Measurements from ENCODE around the gene CPXM2. TPM values are rescaled to one million over a fixed set of nuclear protein-coding genes. Genes with fewer than 3 reads are reported as not detected.

The CPXM2 gene
- total RNA-seq, 1 experiment from 2014 or later = not detected

- CTCF ChIA-PET = no interaction called here
- in situ Hi-C loops (cut with HindIII; ENCODE audit: low pct_unique_long_range_greater_than_20kb, low sequenced_read_pairs) (no loop called here), intact Hi-C loops (cut with micrococcal nuclease; ENCODE audit: unreplicated experiment) (no loop called here)
- DNase-seq (ENCODE audit: low read depth, low spot score) (no peak), ATAC-seq (no peak)
- POLR2A ChIA-PET = no interaction called here
- Histone ChIP-seq H3K9me3 (ENCODE audit: control insufficient read depth, insufficient read depth, low read depth, low read length) (no peaks in the 10 kb centered on the region), H3K4me1 (ENCODE audit: control insufficient read depth, insufficient read depth, low read length) (no peaks in the 10 kb centered on the region), H3K36me3 (ENCODE audit: control insufficient read depth, insufficient read depth, low read length) (no peaks in the 10 kb centered on the region), H3K27me3 (ENCODE audit: control insufficient read depth, insufficient read depth, low read length) (peaks cover 10% of the 10 kb centered on the region), H3K27ac (ENCODE audit: low read length) (no peak overlapping the region), H3K4me3 (ENCODE audit: low read depth in 2 of 2, low read length in 2 of 2) (no peak overlapping the region)
- BruUV-seq (replicated peaks) = no TSS peak
- no peak for TF ChIP-seq POLR2AphosphoS5 (IDR thresholded peaks at IDR 0.05; ENCODE audit: low read depth, low read length)
- no peak for TF ChIP-seq SIN3A (IDR thresholded peaks at IDR 0.05; ENCODE audit: borderline replicate concordance, insufficient read depth, low read depth, low read length)
- TF ChIP-seq CTCF (IDR thresholded peaks at IDR 0.05) = no peak
- TF ChIP-seq REST (IDR thresholded peaks at IDR 0.05; ENCODE audit: insufficient read depth in 1 of 2, low read depth in 2 of 2, low read length in 1 of 2) = no peak
- TF ChIP-seq TCF7L2 (IDR thresholded peaks at IDR 0.05; ENCODE audit: low read depth, low read length) = no peak
These were observed 22.2 kb upstream of the CPXM2 start for GRCh38 chr10:123913688-123914268.

GRCh38 chr10:123912871-123913270, 21.3 kb upstream of the CPXM2 start:
- POLR2A ChIA-PET = no interaction called here
- ATAC-seq (no peak), DNase-seq (ENCODE audit: low read depth, low spot score) (no peak)
- BruUV-seq (replicated peaks) = no TSS peak
- in situ Hi-C loops (cut with HindIII; ENCODE audit: low pct_unique_long_range_greater_than_20kb, low sequenced_read_pairs) (no loop called here), intact Hi-C loops (cut with micrococcal nuclease; ENCODE audit: unreplicated experiment) (no loop called here)
- H3K4me1 ChIP-seq (ENCODE audit: control insufficient read depth, insufficient read depth, low read length) = no peaks in the 10 kb centered on the region
- CTCF ChIA-PET = no interaction called here
- H3K4me3 ChIP-seq (ENCODE audit: low read depth in 2 of 2, low read length in 2 of 2) = no peak overlapping the region
- H3K27ac ChIP-seq (ENCODE audit: low read length) = no peak overlapping the region
- H3K27me3 ChIP-seq (ENCODE audit: control insufficient read depth, insufficient read depth, low read length) = peaks cover 14% of the 10 kb centered on the region
- H3K9me3 ChIP-seq (ENCODE audit: control insufficient read depth, insufficient read depth, low read depth, low read length) = no peaks in the 10 kb centered on the region
- H3K36me3 ChIP-seq (ENCODE audit: control insufficient read depth, insufficient read depth, low read length) = no peaks in the 10 kb centered on the region
- TF ChIP-seq SIN3A (IDR thresholded peaks at IDR 0.05; ENCODE audit: borderline replicate concordance, insufficient read depth, low read depth, low read length) (no peak), TCF7L2 (IDR thresholded peaks at IDR 0.05; ENCODE audit: low read depth, low read length) (no peak), POLR2AphosphoS5 (IDR thresholded peaks at IDR 0.05; ENCODE audit: low read depth, low read length) (no peak), CTCF (IDR thresholded peaks at IDR 0.05) (no peak), REST (IDR thresholded peaks at IDR 0.05; ENCODE audit: insufficient read depth in 1 of 2, low read depth in 2 of 2, low read length in 1 of 2) (no peak)

All from Panc1 (cell line).